ENCODE data around the gene SULT1C2.

Gene SULT1C2

DNA sequence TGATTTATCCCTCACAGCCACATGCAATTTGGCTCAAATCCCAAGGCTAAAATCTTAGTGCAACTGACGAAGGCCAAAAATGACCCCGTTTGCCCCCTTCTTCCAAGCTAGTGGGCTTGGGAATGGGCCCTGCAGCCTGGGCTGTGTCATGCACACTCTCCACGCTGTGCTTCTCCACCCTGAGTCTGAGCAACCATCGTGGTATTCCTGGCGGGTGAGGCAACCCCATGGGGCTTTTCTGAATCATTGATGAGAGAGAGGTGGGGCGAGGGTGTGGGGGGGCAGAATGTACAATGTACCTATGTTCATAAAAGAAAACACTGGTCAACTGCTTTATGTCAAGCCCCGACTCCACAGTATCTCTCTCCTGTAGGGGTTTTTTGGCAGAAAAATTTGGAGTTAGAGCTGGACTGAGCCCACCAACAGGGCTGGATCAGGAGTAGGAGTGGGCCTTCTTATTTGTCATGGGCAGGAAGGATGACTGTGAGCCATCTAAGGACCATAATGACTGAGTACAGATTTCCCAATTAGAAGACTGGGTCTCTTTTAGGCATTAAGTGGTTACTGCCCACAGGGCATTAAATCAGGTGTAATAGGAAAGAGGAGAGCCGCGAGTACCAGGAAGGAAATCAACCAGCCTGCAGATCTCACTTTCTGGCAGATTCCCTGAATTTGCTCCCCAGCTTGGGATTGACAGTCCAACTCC is 8.9 kb downstream of the SULT1C2 start:
- DNase-seq = no peak

DNA sequence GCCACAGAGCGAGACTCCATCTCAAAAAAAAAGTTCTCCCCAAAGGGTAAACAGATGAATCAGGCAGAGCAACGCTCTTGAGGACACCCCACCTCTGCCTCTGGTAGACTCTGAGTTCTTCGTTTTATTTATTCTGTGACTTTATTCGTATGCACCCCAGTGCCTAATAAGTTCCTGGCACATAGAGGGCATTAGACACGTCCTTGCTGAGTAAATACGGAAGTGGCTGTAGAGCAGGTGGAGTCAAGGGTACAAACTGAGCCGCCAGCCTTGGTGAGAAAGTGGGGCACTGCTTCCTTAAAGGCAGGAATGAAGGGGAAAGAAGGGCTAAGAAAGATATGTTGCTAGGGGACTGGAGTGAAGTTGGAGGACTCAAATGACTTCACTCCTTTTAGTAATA is 12.9 kb downstream of the SULT1C2 start:
- DNase-seq = no peak

DNA sequence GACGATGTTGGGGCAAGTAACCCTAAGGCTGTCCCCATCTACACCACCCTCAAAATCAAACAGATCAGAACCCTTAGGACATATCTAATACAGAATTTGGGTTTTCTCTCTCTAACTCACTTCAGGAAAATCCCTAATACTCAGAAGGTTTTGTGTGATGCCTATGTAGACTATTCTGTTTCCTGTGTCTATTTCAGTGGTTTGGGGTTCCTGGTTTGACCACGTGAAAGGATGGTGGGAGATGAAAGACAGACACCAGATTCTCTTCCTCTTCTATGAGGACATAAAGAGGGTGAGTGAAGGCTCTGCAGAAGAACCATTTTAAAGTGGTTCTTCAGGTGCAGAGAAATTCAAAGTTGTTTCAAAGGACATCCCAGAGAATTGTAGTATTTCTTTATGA is 16.3 kb downstream of the SULT1C2 start:
- DNase-seq = no peak

DNA sequence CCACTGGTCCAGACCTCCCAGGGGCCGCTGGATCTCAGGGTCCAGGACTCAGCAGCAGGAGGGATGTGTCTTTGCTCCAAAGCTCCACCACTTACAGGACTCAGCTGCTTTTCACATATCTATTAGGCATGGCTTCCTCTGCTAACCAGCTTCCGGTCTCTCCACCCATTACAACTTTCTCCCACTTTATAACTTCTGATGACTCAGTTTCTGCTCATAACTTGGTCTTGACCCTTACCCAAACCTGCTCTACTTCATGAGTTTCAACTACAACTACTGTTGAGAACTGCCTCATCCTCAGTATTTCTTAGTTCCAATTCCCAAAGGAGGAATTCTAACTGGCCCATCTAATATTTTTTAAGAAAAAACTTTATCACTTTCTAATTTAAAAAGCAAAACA is 17.2 kb downstream of the SULT1C2 start:
- DNase-seq = no peak

DNA sequence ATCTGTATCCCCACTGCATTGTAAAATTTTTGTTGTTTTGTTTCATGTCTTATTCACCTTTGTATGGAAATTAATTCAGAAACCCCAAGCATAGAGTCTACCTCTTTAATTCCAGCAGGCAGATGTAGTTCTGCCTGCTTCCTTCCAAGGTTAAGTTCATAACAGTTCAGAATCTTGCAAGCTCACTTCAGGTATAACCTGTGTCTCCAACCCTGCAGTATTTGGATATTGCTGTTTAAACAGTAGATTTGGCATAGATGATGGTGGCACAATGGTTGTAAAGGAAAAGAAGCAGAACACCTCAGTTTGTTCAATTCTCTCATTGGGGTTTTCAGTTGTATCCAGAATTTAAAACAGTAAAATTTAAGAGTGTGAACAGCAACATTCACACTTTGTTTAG is 21.2 kb downstream of the SULT1C2 start:
- DNase-seq = no peak

DNA sequence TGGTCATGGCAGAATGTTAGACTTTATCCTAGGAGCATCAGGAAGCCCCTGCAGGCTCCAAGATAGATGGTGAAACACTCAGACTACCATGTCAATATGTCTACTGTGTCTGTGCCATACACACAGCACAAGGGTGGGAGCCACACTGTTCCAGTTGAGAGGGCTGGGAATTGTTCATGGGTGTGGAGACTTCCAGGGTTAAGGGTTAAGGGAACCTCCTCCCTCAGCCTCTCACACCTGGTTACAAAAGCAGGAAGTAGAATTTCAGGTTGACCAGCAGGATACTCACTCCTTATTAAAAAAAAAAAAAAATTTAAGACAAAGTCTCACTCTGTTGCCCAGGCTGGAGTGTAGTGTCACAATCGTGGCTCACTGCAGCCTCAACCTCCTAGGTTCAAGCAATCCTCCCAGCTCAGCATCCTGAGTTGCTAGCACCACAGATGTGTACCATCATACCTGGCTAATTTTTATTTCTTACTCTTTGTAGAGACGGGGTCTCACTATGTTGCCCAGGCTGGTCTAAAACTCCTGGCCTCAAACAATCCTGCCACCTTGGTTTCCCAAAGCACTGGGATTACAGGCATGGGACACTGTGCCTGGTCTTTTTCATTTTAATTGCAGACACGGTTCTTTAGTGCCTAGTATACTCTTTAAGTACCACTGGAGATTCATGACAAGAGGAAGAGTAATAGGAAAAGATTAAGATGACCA is 26.0 kb downstream of the SULT1C2 start:
- DNase-seq = no peak

DNA sequence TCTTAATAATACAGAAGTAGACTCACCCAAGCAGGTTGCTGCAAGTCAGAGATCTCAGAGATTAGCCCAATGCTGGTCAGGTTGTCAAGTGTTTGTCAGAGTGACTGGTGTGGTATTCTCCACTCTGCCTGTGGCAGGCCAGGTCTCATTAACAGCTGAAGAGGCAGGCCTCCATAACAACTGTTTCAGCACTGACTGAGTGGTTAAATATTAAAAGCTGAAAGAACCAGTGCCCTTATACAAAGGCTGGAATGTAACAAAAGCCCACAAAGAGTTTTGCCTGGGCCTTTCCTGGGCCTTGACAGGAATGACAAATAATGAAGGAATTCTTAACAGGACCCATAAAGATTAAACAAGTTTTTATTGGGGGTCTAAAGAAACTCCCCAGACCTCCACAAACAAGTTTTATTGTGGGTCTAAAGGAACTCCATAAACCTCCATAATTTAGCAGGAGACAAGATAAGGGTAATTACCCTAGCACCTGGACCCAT is 26.8 kb downstream of the SULT1C2 start:
- DNase-seq = peak; percentile 19

DNA sequence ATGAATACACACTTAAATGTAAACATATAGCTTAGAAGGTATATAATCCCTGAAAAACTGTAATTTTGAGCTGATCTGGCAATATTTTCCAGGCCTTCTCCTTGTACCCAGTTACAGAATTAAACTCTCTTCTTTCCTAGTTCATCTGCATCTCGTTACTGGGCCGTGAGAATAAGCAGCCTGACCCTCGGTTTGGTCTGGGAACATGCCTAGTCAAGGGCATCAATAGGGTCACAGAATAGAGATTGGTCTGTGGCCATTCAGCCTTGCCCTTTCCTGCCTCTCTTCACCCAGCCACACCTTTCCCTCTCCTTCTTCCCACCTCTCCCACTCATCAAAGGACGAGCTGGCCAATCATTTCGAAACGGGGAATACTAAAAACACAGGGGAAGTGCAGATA is 27.3 kb downstream of the SULT1C2 start:
- no peak for DNase-seq

DNA sequence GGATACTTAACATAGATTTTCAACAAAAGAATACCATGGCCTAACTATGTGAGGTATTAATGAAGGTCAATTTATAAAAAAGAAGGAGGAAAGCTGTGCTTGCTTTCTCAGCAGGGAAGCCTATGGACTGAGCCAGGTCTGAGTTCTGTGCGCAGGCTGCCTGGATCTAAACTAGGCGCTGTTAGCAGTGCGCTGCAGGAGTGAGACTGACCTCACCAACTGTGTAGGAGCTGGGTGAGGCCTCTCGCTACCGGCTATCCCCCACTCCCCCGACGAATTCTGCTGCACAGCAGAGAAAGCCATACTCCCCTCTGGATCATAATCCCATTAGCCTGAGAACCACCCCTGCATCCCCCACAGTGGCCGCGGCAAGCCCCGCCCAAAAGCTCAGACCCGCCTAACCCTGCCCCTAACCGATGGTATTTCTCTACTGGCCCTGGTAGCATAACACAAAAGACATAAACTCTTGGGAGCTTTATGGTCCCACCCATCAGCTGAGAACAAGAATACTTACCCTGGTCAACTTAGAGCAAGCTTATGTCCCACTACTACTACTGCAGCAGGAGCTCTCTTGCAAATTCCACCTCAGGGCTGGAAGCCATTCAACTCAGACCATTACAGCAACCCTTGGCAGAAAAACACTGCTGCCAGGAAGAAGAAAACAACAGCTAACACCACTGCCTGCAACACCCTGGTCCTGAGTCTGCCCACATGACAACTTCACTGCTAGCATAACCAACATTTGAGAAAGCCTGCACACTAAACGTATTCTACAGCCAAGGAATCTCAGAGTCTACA is 28.0 kb downstream of the SULT1C2 start:
- no peak for DNase-seq

DNA sequence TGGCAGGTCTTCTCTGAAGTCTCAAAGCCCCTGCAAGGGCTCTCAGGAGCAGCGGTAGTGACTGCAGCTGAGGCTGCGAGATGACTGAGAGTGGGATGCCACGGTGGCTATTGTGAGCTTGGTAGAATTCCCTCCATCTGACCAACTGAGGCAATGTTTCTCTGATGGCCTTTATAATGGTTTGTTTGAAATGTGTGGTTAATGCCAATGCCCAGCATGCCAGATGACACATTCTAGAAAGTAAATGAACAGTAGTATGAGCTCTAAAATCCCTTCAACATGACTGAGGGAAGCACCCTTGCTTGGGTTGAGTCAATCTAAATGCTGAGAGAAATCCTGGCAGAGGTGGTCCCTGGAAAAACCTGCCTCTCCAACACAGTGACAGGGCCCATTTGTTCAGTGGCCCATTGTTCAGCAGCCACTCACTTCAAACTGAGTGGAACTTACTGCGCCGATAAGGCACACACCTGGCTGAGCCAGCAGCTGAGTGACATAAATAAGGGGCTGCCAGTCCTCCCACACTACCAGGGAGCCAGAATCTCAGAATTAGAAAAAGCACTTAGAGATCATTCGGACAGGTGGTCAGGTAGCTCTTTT is 31.7 kb downstream of the SULT1C2 start:
- peak; percentile 86 for DNase-seq

DNA sequence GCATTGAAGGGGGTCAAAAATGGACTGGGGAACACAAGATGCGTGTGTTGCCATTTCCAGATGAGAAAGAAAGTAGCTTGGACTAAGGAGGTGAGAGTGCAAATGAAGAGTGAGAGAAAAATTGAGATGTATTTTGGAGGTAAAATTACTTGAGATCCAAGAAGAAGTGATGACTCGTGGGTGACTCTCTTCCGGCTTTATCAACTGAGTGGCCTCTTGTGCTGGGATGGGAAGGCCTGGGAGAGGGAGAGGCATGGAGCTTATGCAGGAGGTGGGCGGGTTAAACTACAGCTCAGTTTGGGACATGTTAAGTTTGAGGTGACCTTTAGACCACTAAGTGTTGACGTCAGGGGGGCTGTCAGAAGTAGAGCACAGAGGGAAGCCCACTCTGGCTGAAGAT is 34.9 kb downstream of the SULT1C2 start:
- DNase-seq = no peak

DNA sequence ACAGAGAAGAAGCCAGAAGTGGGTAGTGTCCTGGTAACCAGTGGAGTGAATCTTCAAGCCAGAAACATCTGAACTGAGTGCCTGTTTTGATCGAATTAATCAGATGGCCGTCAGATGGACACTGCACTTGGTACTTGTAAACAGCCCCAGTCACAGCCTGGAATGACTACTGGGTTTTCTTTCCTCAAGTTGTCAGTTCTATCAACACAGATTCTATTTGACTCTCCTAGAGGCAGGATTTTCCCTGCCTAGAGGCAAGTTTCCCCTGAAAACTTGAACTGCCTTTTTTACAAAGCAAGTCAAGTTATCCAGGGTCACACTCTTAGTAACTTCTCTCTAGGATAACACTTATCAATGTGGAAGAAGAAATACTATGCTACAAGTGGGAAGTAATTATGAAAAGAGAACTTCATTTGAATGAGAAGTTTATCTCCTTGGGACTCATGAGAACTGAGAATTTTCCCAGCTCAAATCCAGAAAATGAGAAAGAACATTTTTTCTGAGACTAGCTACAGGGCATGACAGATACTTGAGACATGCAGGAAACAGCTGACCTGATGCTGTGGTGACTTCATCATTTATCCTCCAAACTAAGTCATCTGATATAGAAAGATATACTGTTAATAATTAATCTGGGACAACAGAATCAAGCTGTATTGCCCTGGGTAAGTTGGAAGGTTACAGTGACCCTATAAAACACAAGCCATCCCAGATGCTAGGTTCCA is 36.0 kb downstream of the SULT1C2 start:
- no peak for DNase-seq

DNA sequence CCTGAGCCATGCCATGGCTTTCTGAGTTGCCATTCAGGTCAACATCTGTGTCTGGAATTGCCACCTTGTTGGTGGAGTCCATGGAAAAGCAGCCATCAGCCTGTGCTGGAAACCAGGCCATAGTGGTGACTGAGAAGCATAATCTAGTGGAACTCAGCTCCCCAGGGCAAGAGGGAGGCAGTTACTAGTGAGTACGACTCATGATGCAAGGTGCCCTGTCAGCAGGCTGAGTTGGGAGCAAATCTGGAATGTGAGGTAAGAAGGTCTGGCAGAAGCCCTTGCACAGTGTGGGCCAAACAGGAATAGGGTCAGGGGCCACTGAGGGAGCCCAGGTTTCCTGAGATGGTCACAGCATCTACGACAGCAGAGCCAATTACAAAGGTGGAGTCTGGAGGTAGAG is 37.1 kb downstream of the SULT1C2 start:
- no peak for DNase-seq

DNA sequence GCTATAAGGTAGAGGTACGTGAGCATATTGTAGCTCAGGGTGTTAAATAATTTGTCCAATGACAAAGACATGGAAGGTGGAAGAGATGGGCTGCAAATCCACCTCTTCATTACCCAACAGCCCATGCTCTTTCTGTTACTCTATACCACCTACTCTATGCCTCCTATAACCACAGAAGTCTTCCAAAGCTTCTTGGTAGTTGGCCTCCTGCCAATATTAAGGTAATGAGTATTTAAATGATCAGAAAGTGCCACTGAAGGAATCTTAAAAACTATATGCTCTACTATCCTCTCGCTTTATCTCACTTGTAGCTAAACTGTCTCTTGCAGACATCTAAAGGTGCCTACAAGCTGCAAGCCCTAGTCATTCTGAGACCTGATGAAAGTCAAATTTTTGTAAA is 41.1 kb downstream of the SULT1C2 start:
- no peak for DNase-seq

DNA sequence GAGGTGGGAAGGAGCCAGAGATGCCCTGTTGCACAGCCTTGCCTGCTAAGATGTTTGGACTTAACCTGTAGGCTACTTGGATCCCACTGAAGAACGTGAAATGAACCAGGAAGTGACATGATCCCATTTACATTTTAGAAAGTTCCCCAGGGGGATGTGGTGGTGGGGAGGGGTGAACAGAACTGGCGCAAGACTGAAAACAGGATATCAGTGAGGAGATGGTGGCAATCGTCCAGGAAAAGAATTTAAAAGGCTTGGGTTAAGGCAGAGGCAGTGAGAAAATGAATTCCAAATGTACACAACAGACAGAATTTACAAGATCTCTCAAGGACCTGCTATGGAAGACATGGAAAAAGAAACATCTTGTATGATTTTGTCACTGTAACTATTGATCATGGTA is 42.3 kb downstream of the SULT1C2 start:
- DNase-seq = no peak

DNA sequence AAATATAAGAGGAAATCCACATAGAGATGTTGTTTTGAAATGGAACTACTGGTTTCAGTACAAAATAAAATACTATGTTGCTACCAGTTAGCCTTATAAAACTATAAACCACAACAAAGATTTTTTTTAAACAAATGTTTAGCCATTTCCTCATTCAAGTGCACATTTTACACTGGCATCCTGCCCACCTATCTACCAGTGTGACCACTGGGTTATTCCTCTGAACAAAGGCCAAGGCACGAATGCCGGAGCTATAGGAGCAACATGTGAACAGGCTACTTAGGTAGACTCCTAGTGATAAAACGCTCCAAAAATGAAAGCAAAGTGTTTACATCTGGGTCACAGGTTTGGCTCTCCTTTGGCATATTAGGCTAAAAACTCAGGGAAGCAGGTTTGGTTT is 57.3 kb downstream of the SULT1C2 start:
- DNase-seq = no peak

DNA sequence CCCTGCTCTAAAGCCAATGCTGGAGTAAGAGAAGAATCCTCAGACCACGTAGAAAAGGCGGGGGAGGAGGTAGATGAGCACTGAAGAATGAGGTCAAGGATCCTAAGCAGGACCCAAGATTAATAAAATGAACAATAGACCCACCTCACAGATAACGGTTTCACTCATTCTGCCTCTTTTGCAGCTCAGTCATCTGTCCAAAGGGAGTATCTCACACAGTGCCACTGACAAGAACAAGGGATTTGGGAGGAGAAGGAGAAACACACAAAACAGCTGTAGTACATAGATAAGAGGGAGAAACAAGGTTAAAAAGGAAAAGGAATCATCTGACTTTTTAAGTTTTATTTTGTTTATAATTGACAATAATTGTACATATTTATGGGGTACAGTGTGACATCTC is 58.1 kb downstream of the SULT1C2 start:
- DNase-seq = no peak

DNA sequence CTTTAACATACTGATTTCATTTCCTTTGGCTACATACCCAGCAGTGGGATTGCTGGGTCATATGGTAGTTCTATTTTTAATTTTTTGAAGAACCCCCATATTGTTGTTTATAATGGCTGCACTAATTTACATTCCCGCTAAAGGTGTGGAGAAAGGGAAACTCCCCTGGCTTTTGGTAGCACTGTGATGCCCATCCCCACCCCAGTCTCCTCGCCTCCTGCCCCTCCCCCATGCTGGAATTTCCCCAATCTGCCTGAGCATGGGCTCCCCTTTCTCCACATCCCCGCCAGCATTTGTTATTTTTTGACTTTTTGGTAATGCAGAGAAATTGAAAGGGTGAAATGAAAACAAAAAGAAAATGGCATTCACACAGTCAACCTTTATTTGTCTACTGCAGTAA is 59.1 kb downstream of the SULT1C2 start:
- DNase-seq = no peak

DNA sequence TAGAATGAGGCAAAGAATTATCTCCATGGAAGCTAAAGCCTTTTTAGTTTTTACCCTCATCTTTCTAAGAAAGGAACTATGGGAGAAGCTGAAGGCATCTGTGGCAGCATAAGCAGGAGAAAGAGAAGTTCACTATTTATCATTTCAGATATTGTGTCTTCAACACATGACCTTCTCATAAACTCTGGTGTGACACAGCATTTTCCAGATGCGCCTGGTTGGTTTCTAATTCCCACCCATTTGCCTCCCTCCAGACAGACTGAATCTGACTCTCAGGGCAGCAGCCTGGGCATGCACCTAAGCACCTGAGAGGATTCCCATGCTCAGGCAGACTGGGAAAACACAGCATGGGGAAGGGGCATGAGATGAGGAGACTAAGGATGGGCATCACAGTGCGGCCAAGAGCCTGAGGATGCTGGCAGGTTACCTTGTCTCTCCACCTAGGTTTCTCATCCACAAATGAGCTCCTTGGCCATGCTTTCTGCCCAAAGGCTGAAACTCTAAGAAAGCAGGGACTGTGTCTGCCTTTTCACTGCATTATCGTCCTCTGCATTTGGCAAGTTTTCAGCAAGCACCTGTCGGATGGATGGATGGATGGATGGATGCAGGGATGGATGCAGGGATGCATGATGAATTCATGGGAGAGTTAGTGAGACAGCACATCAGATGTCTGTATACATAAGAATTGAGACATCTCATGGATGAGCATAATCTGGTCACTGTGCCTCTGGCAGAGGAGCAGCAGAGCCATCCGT is 60.3 kb downstream of the SULT1C2 start:
- no peak for DNase-seq

DNA sequence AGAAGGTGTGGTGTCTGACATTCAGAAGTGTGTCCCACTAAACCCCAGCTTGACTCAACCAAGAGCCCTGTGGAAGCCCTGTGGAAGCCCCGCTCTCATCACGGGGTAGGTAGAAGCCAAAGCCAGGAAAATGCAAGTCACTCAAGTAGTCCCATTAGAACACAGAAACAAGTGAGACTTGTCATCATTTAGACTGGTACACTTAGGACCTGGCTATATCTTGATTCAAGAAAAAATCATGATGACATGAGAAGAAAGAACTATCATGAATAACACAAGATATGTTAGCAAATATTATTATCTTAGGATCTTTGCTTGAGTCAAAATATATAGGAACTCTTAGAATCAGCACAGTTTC is 60.9 kb downstream of the SULT1C2 start:
- DNase-seq = no peak

DNA sequence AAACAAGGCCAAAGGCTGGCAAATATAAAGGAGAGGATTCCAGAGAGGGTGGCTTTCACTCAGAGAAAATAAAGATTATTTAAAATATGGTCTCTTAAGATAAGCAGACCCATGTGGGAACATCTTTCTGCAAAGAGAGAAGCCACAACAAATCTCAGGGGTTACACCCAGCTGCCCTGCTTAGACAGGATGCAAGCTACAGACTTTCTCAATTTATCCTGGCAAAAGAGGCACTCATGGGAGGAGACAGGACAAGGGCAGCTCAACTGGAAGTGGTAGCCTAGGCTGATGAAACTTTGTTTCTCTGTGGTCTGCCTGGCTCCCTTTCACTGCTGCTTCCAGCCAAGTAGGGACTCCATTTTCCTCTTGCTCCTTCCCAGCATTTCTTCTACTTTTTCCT is 63.2 kb downstream of the SULT1C2 start:
- DNase-seq = no peak

DNA sequence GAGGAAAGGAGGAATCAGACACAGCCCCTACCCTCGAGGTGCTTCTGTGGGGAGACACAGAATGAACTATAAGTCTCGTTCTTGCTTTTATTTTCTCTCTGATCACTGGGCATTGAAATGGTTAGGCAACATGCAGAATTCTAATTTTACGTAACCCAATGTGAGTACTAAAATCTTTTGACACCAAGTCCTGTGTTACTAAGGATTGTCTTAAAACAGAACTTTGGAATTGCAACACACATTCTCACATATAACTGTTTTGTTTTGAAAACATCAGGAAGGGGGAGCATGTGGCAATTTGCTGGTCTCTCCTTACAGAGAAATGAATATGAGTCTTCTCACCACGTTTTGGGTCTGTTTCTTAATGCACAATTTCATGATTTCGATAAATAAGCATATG is 65.4 kb downstream of the SULT1C2 start:
- DNase-seq = no peak

All from NCI-H345 (cell line).